ENCODE data around the gene GEMIN4.

DNA sequence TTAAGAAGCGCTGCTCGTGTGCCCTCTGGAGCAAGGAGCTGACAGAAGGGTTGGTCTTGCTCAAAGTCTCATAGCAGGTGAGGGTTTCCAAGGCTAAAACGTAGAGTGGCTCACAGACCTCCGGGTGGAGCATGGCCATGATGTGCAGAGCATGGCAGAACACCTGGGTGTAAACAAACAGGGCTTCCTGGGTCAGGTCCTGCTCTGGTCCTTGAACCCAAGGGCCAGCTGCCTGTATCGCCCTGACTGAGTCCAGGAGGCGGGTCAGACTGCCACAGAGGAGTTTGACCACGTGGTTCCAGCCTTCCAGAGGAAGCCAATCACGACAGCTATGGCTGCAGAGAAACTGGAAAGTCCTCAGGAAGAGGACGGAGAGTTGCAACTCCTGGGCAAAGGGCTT lies 7.1 kb downstream of the GEMIN4 start:
- no peak for TF ChIP-seq POLR2A (IDR thresholded peaks at IDR 0.05)
- TF ChIP-seq, protein P1, sequence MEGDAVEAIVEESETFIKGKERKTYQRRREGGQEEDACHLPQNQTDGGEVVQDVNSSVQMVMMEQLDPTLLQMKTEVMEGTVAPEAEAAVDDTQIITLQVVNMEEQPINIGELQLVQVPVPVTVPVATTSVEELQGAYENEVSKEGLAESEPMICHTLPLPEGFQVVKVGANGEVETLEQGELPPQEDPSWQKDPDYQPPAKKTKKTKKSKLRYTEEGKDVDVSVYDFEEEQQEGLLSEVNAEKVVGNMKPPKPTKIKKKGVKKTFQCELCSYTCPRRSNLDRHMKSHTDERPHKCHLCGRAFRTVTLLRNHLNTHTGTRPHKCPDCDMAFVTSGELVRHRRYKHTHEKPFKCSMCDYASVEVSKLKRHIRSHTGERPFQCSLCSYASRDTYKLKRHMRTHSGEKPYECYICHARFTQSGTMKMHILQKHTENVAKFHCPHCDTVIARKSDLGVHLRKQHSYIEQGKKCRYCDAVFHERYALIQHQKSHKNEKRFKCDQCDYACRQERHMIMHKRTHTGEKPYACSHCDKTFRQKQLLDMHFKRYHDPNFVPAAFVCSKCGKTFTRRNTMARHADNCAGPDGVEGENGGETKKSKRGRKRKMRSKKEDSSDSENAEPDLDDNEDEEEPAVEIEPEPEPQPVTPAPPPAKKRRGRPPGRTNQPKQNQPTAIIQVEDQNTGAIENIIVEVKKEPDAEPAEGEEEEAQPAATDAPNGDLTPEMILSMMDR (IDR thresholded peaks at IDR 0.05), result no peak
- TF ChIP-seq POLR2AphosphoS5 (IDR thresholded peaks at IDR 0.05; ENCODE audit: insufficient read depth in 1 of 2, low read depth in 1 of 2), result no peak

Measured in vagina (tissue), 2 donors.